ENCODE data around the gene FAM221A. TPM values are rescaled to one million over a fixed set of nuclear protein-coding genes. Genes with fewer than 3 reads are reported as not detected.
"Not testable (repeated sequence)": the region's sequence is repeated elsewhere in the genome, so short reads cannot be mapped to it uniquely, and the experiment has no call there.

Gene FAM221A
- total RNA-seq, 1 donor from 2014 or later = 13.4 TPM

DNA sequence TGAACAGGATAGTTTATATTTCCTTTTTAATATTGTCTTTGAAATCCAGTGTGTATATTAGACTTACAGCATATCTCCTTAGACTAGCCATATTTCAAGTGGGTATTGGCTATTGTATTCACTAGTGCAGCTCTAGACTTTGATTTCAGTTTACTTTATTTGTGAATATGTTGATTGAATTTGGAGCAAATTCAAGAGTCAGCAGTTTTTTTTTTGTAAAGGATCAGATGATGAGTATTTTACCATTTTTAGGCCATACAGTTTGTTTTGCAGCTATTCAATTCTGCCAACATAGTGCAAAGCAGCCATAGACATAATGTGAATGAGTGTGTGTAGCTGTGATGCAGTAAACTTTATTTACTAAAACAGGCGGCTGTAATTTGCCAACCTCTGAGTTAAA, 34.6 kb downstream of the FAM221A start:
- no peak for TF ChIP-seq CTCF (conservative IDR thresholded peaks at IDR 0.05; ENCODE audit: low read depth, low read length)

GRCh38 chr7:23715099-23715498, 35.1 kb downstream of the FAM221A start:
- TF ChIP-seq CTCF (conservative IDR thresholded peaks at IDR 0.05; ENCODE audit: low read depth, low read length) = no peak
- no peak overlapping the region for H3K4me3 ChIP-seq (ENCODE audit: low read depth, low read length)
- DNase-seq (ENCODE audit: low read depth) = no peak

More for the DNA sequence above, 34.6 kb downstream of the FAM221A start:
- H3K4me3 ChIP-seq (ENCODE audit: low read depth, low read length) = no peak overlapping the region
- DNase-seq (ENCODE audit: low read depth) = no peak

DNA sequence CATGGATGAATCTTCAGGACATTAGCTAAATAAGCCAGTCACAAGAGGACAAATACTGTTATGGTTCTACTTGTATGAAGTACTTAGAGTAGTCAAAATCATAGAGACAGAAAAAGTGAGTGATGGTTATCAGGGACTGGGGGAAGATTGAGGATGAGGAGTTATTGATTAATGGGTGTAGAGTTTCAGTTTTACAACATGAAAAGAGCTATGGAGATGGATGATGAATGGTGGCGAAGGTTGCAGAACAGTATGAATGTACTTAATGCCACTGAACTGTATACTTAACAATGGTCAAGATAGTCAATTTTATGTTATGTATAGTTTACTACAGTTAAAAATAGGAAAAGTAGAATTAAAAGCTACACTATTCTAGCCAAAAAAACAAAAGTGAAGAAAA, 37.8 kb downstream of the FAM221A start:
- no peak for TF ChIP-seq CTCF (conservative IDR thresholded peaks at IDR 0.05; ENCODE audit: low read depth, low read length)
- no peak overlapping the region for H3K4me3 ChIP-seq (ENCODE audit: low read depth, low read length)
- no peak for DNase-seq (ENCODE audit: low read depth)

- no peak overlapping the region for H3K4me3 ChIP-seq (ENCODE audit: low read depth, low read length)
- TF ChIP-seq CTCF (conservative IDR thresholded peaks at IDR 0.05; ENCODE audit: low read depth, low read length) = no peak
- no peak for DNase-seq (ENCODE audit: low read depth)
These were observed 41.5 kb downstream of the FAM221A start for GRCh38 chr7:23721456-23721855.

- not testable (repeated sequence) for DNase-seq (ENCODE audit: low read depth); H3K4me3 ChIP-seq (ENCODE audit: low read depth, low read length)
These were observed 42.7 kb downstream of the FAM221A start for GRCh38 chr7:23722587-23723216.

- not testable (repeated sequence) for DNase-seq (ENCODE audit: low read depth); H3K4me3 ChIP-seq (ENCODE audit: low read depth, low read length)
These were observed 44.1 kb downstream of the FAM221A start for GRCh38 chr7:23724113-23724512.

GRCh38 chr7:23742051-23742450, 62.1 kb downstream of the FAM221A start:
- no peak for TF ChIP-seq CTCF (conservative IDR thresholded peaks at IDR 0.05; ENCODE audit: low read depth, low read length)
- H3K4me3 ChIP-seq (ENCODE audit: low read depth, low read length) = no peak overlapping the region
- DNase-seq (ENCODE audit: low read depth) = no peak

DNA sequence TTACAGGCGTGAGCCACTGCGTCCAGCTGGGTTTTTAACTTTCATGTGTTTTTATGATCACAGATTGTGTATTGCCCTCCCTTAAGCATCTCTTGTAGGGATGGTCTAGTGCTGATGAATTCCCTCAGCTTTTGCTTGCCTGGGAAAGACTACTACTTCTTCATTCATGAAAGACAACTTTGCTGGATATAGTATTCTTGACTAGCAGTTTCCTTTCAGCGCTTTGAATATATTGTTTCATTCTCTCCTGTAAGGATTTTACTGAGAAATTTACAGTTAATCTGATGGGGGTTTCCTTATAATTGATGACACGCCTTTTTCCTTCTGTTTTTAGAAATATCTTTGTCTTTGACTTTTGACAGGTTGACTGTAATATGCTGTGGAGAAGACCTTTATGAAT, 63.2 kb downstream of the FAM221A start:
- TF ChIP-seq CTCF (conservative IDR thresholded peaks at IDR 0.05; ENCODE audit: low read depth, low read length) = no peak

More for the DNA sequence above, 63.2 kb downstream of the FAM221A start:
- no peak for DNase-seq (ENCODE audit: low read depth)
- H3K4me3 ChIP-seq (ENCODE audit: low read depth, low read length) = no peak overlapping the region

Data from epithelial cell of proximal tubule (primary cell).